GM18951 (cell line): Measurements from ENCODE around the gene ARL3.

ENCODE experiments used
- POLR2A ChIP-seq: IDR thresholded peaks from 4 replicates; pipeline ENCODE4 v1.6.1; 2011; ENCODE audit warnings: mild to moderate bottlenecking; ENCODE audit not compliant: insufficient read length, insufficient read depth; ENCODE audit errors: extremely low read depth
- in situ Hi-C: fragments of 300-500 bp; cut with MboI; formaldehyde crosslinking; loops from one replicate; pipeline ENCODE4 v1.12.0; 2022; ENCODE audit warnings: low sequenced_read_pairs, mixed read lengths, inconsistent platforms; ENCODE audit not compliant: unreplicated experiment

Gene ARL3

GRCh38 chr10:102678842-102679289, 35.3 kb downstream of the ARL3 start:
- no peak for TF ChIP-seq POLR2A
- in situ Hi-C loops: no loop called here

DNA sequence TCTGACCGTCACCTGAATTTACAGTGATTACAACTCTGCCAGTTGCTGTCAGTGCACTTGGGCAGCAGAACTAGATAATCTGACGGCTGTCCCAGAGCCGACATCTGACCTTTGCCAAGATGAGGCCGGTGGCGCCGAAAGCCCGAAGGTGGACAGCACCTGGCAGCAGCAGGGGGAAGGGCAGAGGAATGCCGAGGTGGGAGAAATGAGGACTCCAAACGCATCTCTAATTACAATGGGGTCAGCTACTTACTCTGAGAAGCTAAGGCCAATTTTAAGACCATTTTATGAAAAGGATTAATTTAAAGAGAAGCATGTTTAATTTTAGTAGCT, 36.2 kb downstream of the ARL3 start:
- no peak for TF ChIP-seq POLR2A
- in situ Hi-C loops: no loop called here

DNA sequence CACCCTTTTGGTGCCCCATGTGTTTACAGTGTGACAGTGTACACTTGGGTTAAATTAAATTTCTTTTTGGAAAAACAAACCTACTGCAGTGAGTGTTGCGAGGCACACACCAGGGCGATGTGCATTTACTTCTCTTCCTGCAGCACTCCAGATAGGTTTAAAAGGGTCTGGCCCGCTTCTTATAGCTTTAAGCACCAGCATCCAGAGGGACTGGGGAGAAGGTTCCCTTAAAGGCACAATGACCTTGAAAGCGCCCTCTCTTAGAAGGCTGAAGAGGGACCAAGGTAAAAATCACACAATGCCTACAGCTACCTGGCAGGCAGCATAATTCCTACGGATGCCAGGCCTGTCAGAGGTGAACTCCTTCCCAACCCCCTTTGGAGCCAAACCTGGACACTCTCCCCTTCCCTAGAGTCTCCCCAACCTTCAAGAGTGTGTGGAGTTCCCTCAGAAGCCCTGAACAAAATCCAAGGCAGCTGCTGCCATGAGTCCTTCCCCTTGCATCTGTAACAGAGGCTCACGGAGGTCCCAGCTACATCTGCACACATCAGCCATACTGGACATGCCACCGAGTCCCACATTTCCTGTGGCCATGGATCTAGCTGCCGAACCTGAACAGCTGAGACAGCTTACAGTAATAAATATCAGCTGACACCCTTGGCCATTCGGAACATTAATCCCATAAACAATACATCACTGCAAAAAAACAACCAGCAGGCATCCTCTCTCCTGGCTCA, 36.7 kb downstream of the ARL3 start:
- no peak for TF ChIP-seq POLR2A
- in situ Hi-C loops: no loop called here

DNA sequence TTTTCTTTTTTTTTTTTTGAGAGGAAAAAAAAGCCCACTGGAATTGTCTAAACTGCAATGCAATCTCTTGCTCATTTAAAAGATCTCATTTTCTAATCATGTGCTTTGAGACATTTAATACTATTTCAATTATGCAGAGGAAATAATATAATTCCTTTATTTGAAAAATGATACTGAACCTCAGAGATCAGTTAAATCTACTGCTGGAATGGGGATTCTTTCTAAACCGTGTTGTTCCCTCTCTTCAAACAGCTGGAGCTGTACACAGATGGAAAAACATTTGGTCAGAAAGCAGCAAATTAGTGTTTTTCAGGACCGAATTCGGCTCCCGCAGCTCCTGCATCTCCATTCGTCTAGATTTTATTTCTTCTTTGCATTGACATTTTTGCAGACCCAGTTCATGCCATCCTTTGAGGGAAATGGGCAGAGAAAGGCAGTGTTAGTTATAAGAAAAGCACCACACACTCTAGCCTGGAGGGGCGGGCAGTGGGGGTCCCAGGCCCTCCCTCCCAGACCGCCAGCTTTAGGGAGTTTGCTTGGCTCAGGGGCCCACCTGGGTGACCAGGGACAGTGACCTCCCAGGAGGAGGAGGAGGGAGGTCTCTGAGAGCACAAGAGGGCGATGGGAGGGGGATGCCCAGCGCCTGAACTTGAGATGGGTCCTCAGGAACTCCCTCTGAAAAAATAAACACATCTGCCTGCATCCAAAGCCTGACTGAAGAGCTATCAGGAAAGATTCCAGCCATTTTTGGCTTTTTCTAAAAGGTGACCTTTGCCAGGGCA, 37.5 kb downstream of the ARL3 start:
- no peak for TF ChIP-seq POLR2A
- in situ Hi-C loops: no loop called here

DNA sequence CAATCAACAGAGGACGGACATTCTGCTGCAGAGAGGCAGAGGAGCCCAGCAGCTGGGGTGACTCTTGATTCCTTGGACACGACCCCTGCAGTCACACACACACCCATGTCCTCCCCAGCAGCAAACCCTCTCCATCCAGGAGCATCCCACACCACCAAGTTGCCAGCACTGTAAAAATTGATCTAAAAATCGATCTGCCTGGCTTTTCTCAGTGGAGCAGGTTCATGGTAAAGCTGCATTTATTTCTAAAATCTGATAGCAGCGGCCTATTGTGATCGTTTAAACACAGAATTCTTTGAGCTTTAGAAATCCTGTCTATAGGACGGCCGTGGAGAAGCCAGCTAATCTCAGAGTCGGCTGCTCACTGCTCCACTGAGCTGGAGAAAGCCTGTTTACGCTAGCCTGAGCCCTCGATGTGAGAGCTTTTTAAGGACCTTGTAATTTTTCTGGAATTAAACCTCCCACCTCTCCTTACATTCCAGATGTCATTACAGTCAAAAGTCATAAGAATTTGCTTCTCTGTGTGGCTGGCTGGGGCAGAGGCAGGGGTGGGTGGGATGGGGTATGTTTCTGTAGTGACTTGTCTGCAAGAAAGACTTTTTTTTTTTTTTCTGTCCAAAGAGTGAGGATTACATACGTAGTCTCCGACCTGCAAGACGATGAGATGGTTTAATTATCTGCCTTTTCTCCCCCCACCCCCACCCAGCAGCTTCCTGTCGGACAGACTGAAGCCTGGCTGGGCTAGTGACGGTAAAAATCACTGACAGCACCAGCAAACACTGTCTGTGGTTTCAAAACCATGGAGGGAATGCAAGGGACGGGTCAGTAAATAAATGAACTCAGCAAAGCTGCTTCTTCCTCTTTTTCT, 38.3 kb downstream of the ARL3 start:
- in situ Hi-C loops: no loop called here
- no peak for TF ChIP-seq POLR2A

GRCh38 chr10:102675011-102675665, 39.1 kb downstream of the ARL3 start:
- in situ Hi-C loops: no loop called here
- TF ChIP-seq POLR2A: no peak

DNA sequence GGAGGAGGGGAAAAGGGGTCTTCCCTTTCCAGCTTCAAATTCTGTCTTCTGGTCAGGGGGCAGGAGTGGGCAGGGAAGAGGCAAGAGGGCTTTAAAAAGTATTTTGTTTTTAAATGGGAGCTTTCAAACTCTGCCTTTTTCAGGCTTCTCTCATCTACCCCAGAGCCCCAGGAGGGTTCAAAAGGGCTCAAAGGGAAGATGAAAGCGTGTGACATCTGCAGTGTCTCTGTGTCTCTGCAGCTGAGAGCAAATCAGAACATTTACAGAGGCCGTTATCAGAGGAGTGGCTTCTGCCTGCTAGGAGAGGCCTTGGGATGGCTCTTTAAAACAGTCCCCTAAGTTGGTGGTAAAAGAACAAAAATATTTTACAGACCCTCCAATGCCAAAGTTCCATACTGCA, 39.6 kb downstream of the ARL3 start:
- in situ Hi-C loops: no loop called here
- no peak for TF ChIP-seq POLR2A

GRCh38 chr10:102673819-102674511, 40.2 kb downstream of the ARL3 start:
- in situ Hi-C loops: no loop called here
- TF ChIP-seq POLR2A: no peak

GRCh38 chr10:102673236-102673818, 40.9 kb downstream of the ARL3 start:
- no peak for TF ChIP-seq POLR2A
- in situ Hi-C loops: no loop called here

GRCh38 chr10:102670871-102671434, 43.2 kb downstream of the ARL3 start:
- in situ Hi-C loops: no loop called here
- TF ChIP-seq POLR2A: no peak

DNA sequence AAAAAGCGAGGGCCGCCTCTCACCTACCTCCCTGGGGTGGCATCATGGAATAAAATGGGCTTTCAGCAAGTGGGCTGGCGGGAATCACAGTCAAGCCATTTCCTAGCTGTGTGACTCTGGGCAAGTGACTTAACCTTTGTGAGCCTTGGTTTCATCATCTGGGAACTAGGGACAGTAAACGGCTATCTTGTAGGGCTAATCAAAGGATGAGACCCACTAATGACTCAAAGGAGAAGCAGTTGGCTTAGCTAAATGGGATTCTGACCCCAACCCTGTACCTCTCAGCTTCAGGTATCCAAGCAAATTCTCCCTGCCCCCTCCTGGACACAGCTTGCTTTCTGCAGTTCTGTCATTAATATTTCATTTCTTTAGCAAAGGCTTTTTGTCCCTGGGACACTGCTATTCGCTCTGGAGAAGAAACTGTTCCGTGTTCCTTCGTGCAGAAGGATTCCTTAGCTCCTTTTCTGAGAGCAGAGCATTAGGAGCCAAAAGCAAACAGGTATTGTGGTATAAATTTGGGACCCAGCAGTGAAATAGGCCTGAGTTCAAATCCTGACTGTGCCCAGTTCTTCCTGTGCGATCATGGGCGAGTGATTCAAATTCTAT, 44.0 kb downstream of the ARL3 start:
- TF ChIP-seq POLR2A: no peak
- in situ Hi-C loops: no loop called here
